Neuronal stem cell (in vitro differentiated cells): Measurements from ENCODE around the gene GRIK4.
A peak's percentile ranks its signal among the peaks of the same experiment; 100 is the strongest.

Experiments
- DNase-seq: peaks from one replicate; pipeline ENCODE4 v3.0.0-alpha.2; 2013; ENCODE audit warnings: low spot score
- H2AFZ ChIP-seq: one replicate; pipeline ENCODE4 v1.6.1; 2013; ENCODE audit warnings: mild to moderate bottlenecking, low read length, inconsistent platforms
- H2AK5ac ChIP-seq: 2 replicates; pipeline ENCODE4 v1.6.1; 2013; ENCODE audit warnings: low read depth, mild to moderate bottlenecking, inconsistent platforms, low read length, moderate library complexity, mixed read lengths
- H2BK120ac ChIP-seq: 2 replicates; pipeline ENCODE4 v1.6.1; 2013; ENCODE audit warnings: low read depth, mild to moderate bottlenecking, inconsistent platforms, low read length, moderate library complexity, mixed read lengths
- H2BK12ac ChIP-seq: one replicate; pipeline ENCODE4 v1.6.1; 2013; ENCODE audit warnings: low read length, inconsistent platforms
- H2BK15ac ChIP-seq: 2 replicates; pipeline ENCODE4 v1.6.1; 2013; ENCODE audit warnings: mild to moderate bottlenecking, low read length, inconsistent platforms, mixed read lengths
- H2BK5ac ChIP-seq: one replicate; pipeline ENCODE4 v1.6.1; 2013; ENCODE audit warnings: inconsistent platforms, mild to moderate bottlenecking, low read length, moderate library complexity
- H3K14ac ChIP-seq: one replicate; pipeline ENCODE4 v1.6.1; 2013; ENCODE audit warnings: low read length, inconsistent platforms
- H3K18ac ChIP-seq: 2 replicates; pipeline ENCODE4 v1.6.1; 2013; ENCODE audit warnings: low read length, inconsistent platforms
- H3K23ac ChIP-seq: 2 replicates; pipeline ENCODE4 v1.6.1; 2013; ENCODE audit warnings: low read depth, mild to moderate bottlenecking, mixed read lengths, low read length, inconsistent platforms; ENCODE audit not compliant: poor library complexity
- H3K27ac ChIP-seq: replicated peaks from 3 replicates; pipeline ENCODE4 v1.5.1; 2013; ENCODE audit warnings: low read length, inconsistent platforms
- H3K27me3 ChIP-seq, 3 experiments: 2 replicates each; pipeline ENCODE4 v1.6.1; 2013; ENCODE audit warnings: low read length in 3 of 3, mild to moderate bottlenecking in 2 of 3, inconsistent platforms in 1 of 3, low read depth in 1 of 3, mixed read lengths in 1 of 3, moderate library complexity in 1 of 3; ENCODE audit not compliant: control insufficient read depth in 3 of 3, insufficient read depth in 3 of 3
- H3K36me3 ChIP-seq, 2 donors: replicated peaks in 1 of 2; 2 replicates each; pipeline ENCODE4 v1.6.1; 2013; ENCODE audit warnings: low read length in 2 of 2; ENCODE audit not compliant: control insufficient read depth in 2 of 2, insufficient read depth in 2 of 2
- H3K4ac ChIP-seq: 2 replicates; pipeline ENCODE4 v1.6.1; 2013; ENCODE audit warnings: inconsistent platforms, mild to moderate bottlenecking, low read length, moderate library complexity
- H3K4me1 ChIP-seq, 2 donors: 1 replicate in 1 of 2; 2 replicates in 1 of 2; pipeline ENCODE4 v1.6.1; 2013; ENCODE audit warnings: low read length in 2 of 2, low read depth in 1 of 2; ENCODE audit not compliant: control insufficient read depth in 2 of 2, insufficient read depth in 1 of 2
- H3K4me2 ChIP-seq: one replicate; pipeline ENCODE4 v1.6.1; 2013; ENCODE audit warnings: mild to moderate bottlenecking, low read length, inconsistent platforms; ENCODE audit not compliant: insufficient read depth, poor library complexity, severe bottlenecking
- H3K4me3 ChIP-seq, 2 donors: 2 replicates each; pipeline ENCODE4 v1.5.1; 2013; ENCODE audit warnings: low read length in 2 of 2, mild to moderate bottlenecking in 2 of 2, inconsistent platforms in 1 of 2, moderate library complexity in 1 of 2
- H3K79me1 ChIP-seq: one replicate; pipeline ENCODE4 v1.6.1; 2013; ENCODE audit warnings: low read depth, mild to moderate bottlenecking, inconsistent platforms, low read length, moderate library complexity
- H3K9ac ChIP-seq: one replicate; pipeline ENCODE4 v1.6.1; 2013; ENCODE audit warnings: mild to moderate bottlenecking, low read depth, low read length, inconsistent platforms; ENCODE audit not compliant: poor library complexity
- H3K9me3 ChIP-seq, 2 donors: replicated peaks in 1 of 2; 2 replicates each; pipeline versions ENCODE3 to v1.6.1; 2013; ENCODE audit warnings: low read length in 2 of 2, mild to moderate bottlenecking in 2 of 2, inconsistent platforms in 1 of 2, low read depth in 1 of 2, mixed read lengths in 1 of 2, moderate library complexity in 1 of 2; ENCODE audit not compliant: control insufficient read depth in 2 of 2, insufficient read depth in 1 of 2
- H4K8ac ChIP-seq: one replicate; pipeline ENCODE4 v1.6.1; 2013; ENCODE audit warnings: low read depth, mild to moderate bottlenecking, inconsistent platforms, low read length, moderate library complexity
- H4K91ac ChIP-seq: one replicate; pipeline ENCODE4 v1.6.1; 2013; ENCODE audit warnings: low read length, low read depth, mild to moderate bottlenecking, inconsistent platforms; ENCODE audit not compliant: poor library complexity
- WGBS, 2 donors: extraction: QIAGEN DNeasy Blood & Tissue Kit; methylation state at CpG; one replicate each; pipeline ENCODE4 v1.1.7; 2013; ENCODE audit warnings: missing lambda C conversion rate in 2 of 2, mixed read lengths in 1 of 2; ENCODE audit not compliant: insufficient read length in 2 of 2, insufficient replicate concordance in 1 of 2; ENCODE audit errors: extremely low coverage in 2 of 2; 5-methylcytosine and 5-hydroxymethylcytosine counted together

Gene GRIK4

GRCh38 chr11:120651836-120652235, 140.3 kb downstream of the GRIK4 start:
- Histone ChIP-seq H2AFZ (no peak overlapping the region), H2AK5ac (no peak overlapping the region), H4K91ac (no peak overlapping the region), H3K9ac (no peak overlapping the region), H3K4me1 (no peaks in the 10 kb centered on the region), H3K23ac (no peak overlapping the region), H3K4me2 (no peak overlapping the region), H2BK12ac (no peak overlapping the region), H3K79me1 (no peaks in the 10 kb centered on the region), H4K8ac (no peak overlapping the region), H2BK5ac (no peak overlapping the region), H3K36me3 (no peaks in the 10 kb centered on the region), H2BK15ac (no peak overlapping the region), H3K18ac (no peak overlapping the region), H3K27ac (no peak overlapping the region), H3K27me3 (peaks cover 0 to 48% (median 2%) of the 10 kb centered on the region in 3 experiments), H3K4me3 (no peak overlapping the region), H3K9me3 (no peaks in the 10 kb centered on the region), H2BK120ac (no peak overlapping the region), H3K14ac (no peak overlapping the region), H3K4ac (no peak overlapping the region)
- no CpG with 5 or more reads among the region's 6 CpGs for WGBS, 2 donors
- no peak for DNase-seq

- H4K8ac ChIP-seq, result no peak overlapping the region
- H3K9me3 ChIP-seq, result no peaks in the 10 kb centered on the region
- no peak overlapping the region for H3K4me2 ChIP-seq
- H3K36me3 ChIP-seq, result no peaks in the 10 kb centered on the region
- no CpG with 5 or more reads among the region's 3 CpGs for WGBS, 2 donors
- H4K91ac ChIP-seq, result no peak overlapping the region
- no peak overlapping the region for H3K4me3 ChIP-seq
- no peak overlapping the region for H2BK5ac ChIP-seq
- no peak overlapping the region for H3K27ac ChIP-seq
- H3K9ac ChIP-seq, result no peak overlapping the region
- no peaks in the 10 kb centered on the region for H3K79me1 ChIP-seq
- peaks cover 2 to 38% (median 2%) of the 10 kb centered on the region in 3 experiments for H3K27me3 ChIP-seq
- no peak overlapping the region for H2BK12ac ChIP-seq
- H3K18ac ChIP-seq, result no peak overlapping the region
- DNase-seq, result no peak
- no peaks in the 10 kb centered on the region for H3K4me1 ChIP-seq
- no peak overlapping the region for H3K14ac ChIP-seq
- H2AK5ac ChIP-seq, result no peak overlapping the region
- no peak overlapping the region for H2AFZ ChIP-seq
- H2BK120ac ChIP-seq, result no peak overlapping the region
- H3K4ac ChIP-seq, result no peak overlapping the region
- no peak overlapping the region for H3K23ac ChIP-seq
- H2BK15ac ChIP-seq, result no peak overlapping the region
Observed at GRCh38 chr11:120652705-120653335, 141.3 kb downstream of the GRIK4 start.

GRCh38 chr11:120655589-120655988, 144.0 kb downstream of the GRIK4 start:
- Histone ChIP-seq H2BK12ac (no peak overlapping the region), H3K9me3 (peaks cover 0 to 2% of the 10 kb centered on the region in 2 donors), H3K79me1 (no peaks in the 10 kb centered on the region), H2AK5ac (no peak overlapping the region), H4K8ac (no peak overlapping the region), H3K18ac (no peak overlapping the region), H3K14ac (no peak overlapping the region), H3K4ac (no peak overlapping the region), H3K27ac (no peak overlapping the region), H3K4me3 (no peak overlapping the region), H3K9ac (no peak overlapping the region), H3K4me1 (no peaks in the 10 kb centered on the region), H3K23ac (no peak overlapping the region), H2AFZ (no peak overlapping the region), H3K4me2 (no peak overlapping the region), H3K36me3 (no peaks in the 10 kb centered on the region), H3K27me3 (peaks cover 2 to 14% (median 2%) of the 10 kb centered on the region in 3 experiments), H2BK120ac (no peak overlapping the region), H2BK5ac (no peak overlapping the region), H2BK15ac (no peak overlapping the region), H4K91ac (no peak overlapping the region)
- no peak for DNase-seq
- no CpG with 5 or more reads among the region's 5 CpGs for WGBS, 2 donors

- H3K4me2 ChIP-seq, result no peak overlapping the region
- no peak overlapping the region for H3K4ac ChIP-seq
- no peak overlapping the region for H3K27ac ChIP-seq
- no peak overlapping the region for H2BK15ac ChIP-seq
- peaks cover 0 to 2% of the 10 kb centered on the region in 2 donors for H3K9me3 ChIP-seq
- DNase-seq, result no peak
- H3K79me1 ChIP-seq, result no peaks in the 10 kb centered on the region
- WGBS, 2 donors, result no CpG with 5 or more reads among the region's 6 CpGs
- no peak overlapping the region for H2BK12ac ChIP-seq
- H3K4me3 ChIP-seq, result no peak overlapping the region
- H3K4me1 ChIP-seq, result peaks cover 0 to 7% of the 10 kb centered on the region in 2 donors
- H3K27me3 ChIP-seq, result peaks cover 2 to 3% (median 2%) of the 10 kb centered on the region in 3 experiments
- H3K23ac ChIP-seq, result no peak overlapping the region
- H4K91ac ChIP-seq, result no peak overlapping the region
- H2AK5ac ChIP-seq, result no peak overlapping the region
- H2BK120ac ChIP-seq, result no peak overlapping the region
- peak overlapping the region; percentile 36 for H3K9ac ChIP-seq
- H3K18ac ChIP-seq, result no peak overlapping the region
- H4K8ac ChIP-seq, result no peak overlapping the region
- no peak overlapping the region for H3K14ac ChIP-seq
- no peak overlapping the region for H2AFZ ChIP-seq
- H3K36me3 ChIP-seq, result no peaks in the 10 kb centered on the region
- H2BK5ac ChIP-seq, result no peak overlapping the region
Observed at GRCh38 chr11:120657306-120658070, 145.9 kb downstream of the GRIK4 start.
